SK-N-MC (cell line): Measurements from ENCODE around the gene NEDD4L.

ENCODE experiments used
- EZH2 ChIP-seq: fragments of 200-600 bp; sonication (generic); IDR thresholded peaks from one replicate; pipeline ENCODE4 v1.6.1; 2017; ENCODE audit warnings: antibody characterized with exemption
- FOXP2 ChIP-seq: optimal IDR thresholded peaks from 2 replicates; pipeline ENCODE3; 2011; ENCODE audit warnings: mild to moderate bottlenecking, moderate library complexity; ENCODE audit not compliant: insufficient read depth; ENCODE audit errors: extremely low read length, control extremely low read depth
- POLR2AphosphoS5 ChIP-seq: IDR thresholded peaks from 2 replicates; pipeline ENCODE4 v1.6.1; 2012; ENCODE audit warnings: mild to moderate bottlenecking, low read depth, low read length, borderline replicate concordance

DNA sequence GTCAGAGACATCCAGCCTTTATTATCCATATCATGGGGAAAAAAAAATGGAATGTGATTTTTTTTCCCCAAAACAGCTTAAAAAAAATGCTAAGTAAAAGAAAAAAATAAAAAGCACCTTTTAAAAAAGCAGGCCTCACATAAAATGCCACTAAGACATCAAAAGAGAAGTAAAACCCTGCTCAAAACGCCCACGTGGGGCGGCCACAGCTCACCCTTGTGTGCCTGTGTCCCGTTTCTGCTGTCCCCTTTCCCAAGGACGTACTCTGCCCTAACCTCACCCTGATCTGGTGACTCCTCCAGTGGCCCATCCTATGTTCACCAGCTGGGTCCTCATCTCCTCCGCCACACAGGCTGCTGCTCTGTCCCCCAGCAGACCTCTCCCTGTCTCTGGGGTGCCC, 125.4 kb downstream of the NEDD4L start:
- TF ChIP-seq POLR2AphosphoS5: no peak
- TF ChIP-seq EZH2: no peak
- no peak for TF ChIP-seq FOXP2
